ENCODE results near the gene JAZF1. TPM values are rescaled to one million over a fixed set of nuclear protein-coding genes. Genes with fewer than 3 reads are reported as not detected.

The JAZF1 gene
- polyA plus RNA-seq, 3 donors: 12.1 to 18.1 (median 17.2) TPM

DNA sequence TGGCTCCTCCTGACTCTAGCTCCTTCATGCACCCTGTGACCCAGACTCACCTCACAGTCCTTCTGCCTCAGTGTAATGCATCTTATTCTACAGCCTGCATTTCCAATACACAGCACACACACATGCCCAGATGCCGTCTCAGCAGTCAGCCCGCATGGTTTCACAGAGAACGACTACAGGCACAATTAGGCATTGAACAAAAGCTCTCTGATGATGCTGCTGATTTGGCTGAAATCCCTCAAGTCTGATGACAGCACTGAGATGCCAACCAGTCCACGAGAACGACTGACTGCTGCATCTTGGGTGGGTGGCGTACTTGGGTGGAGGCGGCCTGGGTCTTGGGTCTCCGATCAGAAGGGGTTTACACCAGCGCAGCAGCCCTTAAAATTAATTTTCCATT lies 240.3 kb downstream of the JAZF1 start:
- intact Hi-C loops (cut with micrococcal nuclease): no loop called here
- no peak overlapping the region for H3K4me3 ChIP-seq (replicated peaks in 1 of 3; ENCODE audit: low read depth in 2 of 3, low read length in 3 of 3)
- H3K4me1 ChIP-seq (ENCODE audit: control insufficient read depth in 1 of 2, insufficient read depth in 2 of 2, low read length in 2 of 2): no peaks in the 10 kb centered on the region
- peaks cover 84% of the 10 kb centered on the region for H4K20me1 ChIP-seq (ENCODE audit: insufficient read depth, low read length)
- peaks cover 12% of the 10 kb centered on the region for H3K4me1 Mint-ChIP-seq
- no peak overlapping the region for H3K9ac ChIP-seq (ENCODE audit: insufficient read depth, low read length, poor library complexity, severe bottlenecking)
- peaks cover 0 to 1% (median 0%) of the 10 kb centered on the region in 3 donors for H3K27me3 Mint-ChIP-seq (ENCODE audit: low read depth in 3 of 3)
- no peaks in the 10 kb centered on the region for H3K27me3 ChIP-seq (ENCODE audit: control insufficient read depth in 2 of 2, insufficient read depth in 2 of 2, low read length in 2 of 2)
- H3K4me2 ChIP-seq (replicated peaks; ENCODE audit: extremely low read depth, low read length, poor library complexity, severe bottlenecking): no peak overlapping the region
- H2AFZ ChIP-seq (ENCODE audit: insufficient read depth, low read depth, low read length, poor library complexity, severe bottlenecking): no peak overlapping the region
- no peak overlapping the region for H3K27ac ChIP-seq (ENCODE audit: low read depth in 1 of 2, low read length in 2 of 2)
- H3K4me3 Mint-ChIP-seq: no peak overlapping the region
- H3K9me3 ChIP-seq (replicated peaks in 1 of 2; ENCODE audit: control insufficient read depth in 1 of 2, insufficient read depth in 1 of 2, low read length in 2 of 2): no peaks in the 10 kb centered on the region
- H3K36me3 Mint-ChIP-seq: peaks cover 21 to 24% of the 10 kb centered on the region in 2 donors
- H3K9me3 Mint-ChIP-seq: peaks cover 0 to 3% (median 0%) of the 10 kb centered on the region in 7 donors
- WGBS (ENCODE audit: insufficient coverage): 85% methylated on average over 8 of the region's 9 CpGs
- no peaks in the 10 kb centered on the region for H3K79me2 ChIP-seq (ENCODE audit: insufficient read depth, low read length)
- H3K27ac Mint-ChIP-seq: no peak overlapping the region
- no peak for DNase-seq
- H3K36me3 ChIP-seq (replicated peaks in 1 of 2; ENCODE audit: control insufficient read depth in 1 of 2, insufficient read depth in 2 of 2, low read length in 2 of 2): peaks cover 2 to 40% of the 10 kb centered on the region in 2 donors
- TF ChIP-seq, protein P1, sequence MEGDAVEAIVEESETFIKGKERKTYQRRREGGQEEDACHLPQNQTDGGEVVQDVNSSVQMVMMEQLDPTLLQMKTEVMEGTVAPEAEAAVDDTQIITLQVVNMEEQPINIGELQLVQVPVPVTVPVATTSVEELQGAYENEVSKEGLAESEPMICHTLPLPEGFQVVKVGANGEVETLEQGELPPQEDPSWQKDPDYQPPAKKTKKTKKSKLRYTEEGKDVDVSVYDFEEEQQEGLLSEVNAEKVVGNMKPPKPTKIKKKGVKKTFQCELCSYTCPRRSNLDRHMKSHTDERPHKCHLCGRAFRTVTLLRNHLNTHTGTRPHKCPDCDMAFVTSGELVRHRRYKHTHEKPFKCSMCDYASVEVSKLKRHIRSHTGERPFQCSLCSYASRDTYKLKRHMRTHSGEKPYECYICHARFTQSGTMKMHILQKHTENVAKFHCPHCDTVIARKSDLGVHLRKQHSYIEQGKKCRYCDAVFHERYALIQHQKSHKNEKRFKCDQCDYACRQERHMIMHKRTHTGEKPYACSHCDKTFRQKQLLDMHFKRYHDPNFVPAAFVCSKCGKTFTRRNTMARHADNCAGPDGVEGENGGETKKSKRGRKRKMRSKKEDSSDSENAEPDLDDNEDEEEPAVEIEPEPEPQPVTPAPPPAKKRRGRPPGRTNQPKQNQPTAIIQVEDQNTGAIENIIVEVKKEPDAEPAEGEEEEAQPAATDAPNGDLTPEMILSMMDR (IDR thresholded peaks at IDR 0.05): no peak

DNA sequence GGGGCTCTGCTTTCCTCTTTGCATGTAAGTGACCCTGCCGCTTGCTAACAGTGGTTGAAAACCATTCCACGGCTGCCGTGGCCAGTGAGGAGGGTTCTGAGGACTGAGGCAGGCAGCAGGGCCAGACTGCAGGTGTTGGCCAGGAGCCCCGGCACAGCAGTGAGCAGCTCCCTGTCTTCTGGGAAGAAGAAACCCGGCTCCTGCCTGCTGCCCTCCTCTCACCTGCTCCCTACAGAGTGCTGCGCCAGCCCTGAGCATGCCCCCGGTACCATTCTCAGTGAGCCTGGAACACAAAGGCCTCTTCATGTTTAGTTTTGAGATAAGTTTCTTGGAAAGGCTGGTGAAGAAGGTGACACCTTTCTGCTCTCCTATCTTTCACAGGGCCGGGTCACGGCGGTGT lies 240.7 kb downstream of the JAZF1 start:
- no peak overlapping the region for H3K4me3 Mint-ChIP-seq
- no peak overlapping the region for H3K27ac Mint-ChIP-seq
- H3K9me3 Mint-ChIP-seq: peaks cover 0 to 3% (median 0%) of the 10 kb centered on the region in 7 donors
- 97% methylated on average over 7 of the region's 10 CpGs for WGBS (ENCODE audit: insufficient coverage)
- peaks cover 21 to 28% of the 10 kb centered on the region in 2 donors for H3K36me3 Mint-ChIP-seq
- H3K4me3 ChIP-seq (replicated peaks in 1 of 3; ENCODE audit: low read depth in 2 of 3, low read length in 3 of 3): no peak overlapping the region
- no peaks in the 10 kb centered on the region for H3K9me3 ChIP-seq (replicated peaks in 1 of 2; ENCODE audit: control insufficient read depth in 1 of 2, insufficient read depth in 1 of 2, low read length in 2 of 2)
- no peak overlapping the region for H3K9ac ChIP-seq (ENCODE audit: insufficient read depth, low read length, poor library complexity, severe bottlenecking)
- H3K27me3 ChIP-seq (ENCODE audit: control insufficient read depth in 2 of 2, insufficient read depth in 2 of 2, low read length in 2 of 2): no peaks in the 10 kb centered on the region
- H3K36me3 ChIP-seq (replicated peaks in 1 of 2; ENCODE audit: control insufficient read depth in 1 of 2, insufficient read depth in 2 of 2, low read length in 2 of 2): peaks cover 2 to 40% of the 10 kb centered on the region in 2 donors
- TF ChIP-seq, protein P1 (IDR thresholded peaks at IDR 0.05): no peak
- intact Hi-C loops (cut with micrococcal nuclease): no loop called here
- peaks cover 83% of the 10 kb centered on the region for H4K20me1 ChIP-seq (ENCODE audit: insufficient read depth, low read length)
- no peaks in the 10 kb centered on the region for H3K4me1 ChIP-seq (ENCODE audit: control insufficient read depth in 1 of 2, insufficient read depth in 2 of 2, low read length in 2 of 2)
- no peaks in the 10 kb centered on the region for H3K27me3 Mint-ChIP-seq (ENCODE audit: low read depth in 3 of 3)
- no peak overlapping the region for H3K4me2 ChIP-seq (replicated peaks; ENCODE audit: extremely low read depth, low read length, poor library complexity, severe bottlenecking)
- H3K27ac ChIP-seq (ENCODE audit: low read depth in 1 of 2, low read length in 2 of 2): no peak overlapping the region
- no peaks in the 10 kb centered on the region for H3K79me2 ChIP-seq (ENCODE audit: insufficient read depth, low read length)
- peaks cover 12% of the 10 kb centered on the region for H3K4me1 Mint-ChIP-seq
- no peak overlapping the region for H2AFZ ChIP-seq (ENCODE audit: insufficient read depth, low read depth, low read length, poor library complexity, severe bottlenecking)
- no peak for DNase-seq
